HL-60/S4 treated with phorbol 12-myristate 13-acetate at 8.2 ng/mL for 4 days and 3 days (cell line): ENCODE data around the gene CCDC8.
"Not testable (repeated sequence)": the region's sequence is repeated elsewhere in the genome, so short reads cannot be mapped to it uniquely, and the experiment has no call there.

Experiments
- in situ Hi-C: fragments of 300-500 bp; cut with MboI; formaldehyde crosslinking; loops from 2 replicates; pipeline ENCODE4 v1.15.0; 2022; ENCODE audit warnings: low sequenced_read_pairs

The CCDC8 gene

GRCh38 chr19:46406976-46407375 lies 6.4 kb downstream of the CCDC8 start:
- in situ Hi-C loops, result loop anchor here (25.0 kb wide), 1 partner anchor 105 kb away; no protein-coding TSS in a partner anchor

- in situ Hi-C loops, result loop anchor here (25.0 kb wide), 1 partner anchor 107 kb away; no protein-coding TSS in a partner anchor
These were observed 8.5 kb downstream of the CCDC8 start for GRCh38 chr19:46404753-46405468.

- in situ Hi-C loops, result loop anchor here (25.0 kb wide), 1 partner anchor 108 kb away; no protein-coding TSS in a partner anchor
These were observed 9.2 kb downstream of the CCDC8 start for GRCh38 chr19:46404055-46404752.

GRCh38 chr19:46402725-46403124 lies 10.6 kb downstream of the CCDC8 start:
- in situ Hi-C loops, result loop anchor here (25.0 kb wide), 1 partner anchor 110 kb away; no protein-coding TSS in a partner anchor

GRCh38 chr19:46397801-46398479 lies 15.4 kb downstream of the CCDC8 start:
- in situ Hi-C loops, result not testable (repeated sequence)

- in situ Hi-C loops, result no loop called here
These were observed 19.0 kb downstream of the CCDC8 start for GRCh38 chr19:46394402-46394797.

GRCh38 chr19:46393456-46394401 lies 19.6 kb downstream of the CCDC8 start:
- in situ Hi-C loops, result no loop called here

GRCh38 chr19:46392837-46393236 lies 20.5 kb downstream of the CCDC8 start:
- in situ Hi-C loops, result no loop called here

- in situ Hi-C loops, result no loop called here
These were observed 21.0 kb downstream of the CCDC8 start for GRCh38 chr19:46392252-46392801.

- in situ Hi-C loops, result no loop called here
These were observed 21.8 kb downstream of the CCDC8 start for GRCh38 chr19:46391296-46392251.

GRCh38 chr19:46390866-46391265 lies 22.5 kb downstream of the CCDC8 start:
- in situ Hi-C loops, result no loop called here

GRCh38 chr19:46390121-46390858 lies 23.1 kb downstream of the CCDC8 start:
- in situ Hi-C loops, result no loop called here

- in situ Hi-C loops, result no loop called here
These were observed 24.9 kb downstream of the CCDC8 start for GRCh38 chr19:46388311-46389095.

- in situ Hi-C loops, result no loop called here
These were observed 25.6 kb downstream of the CCDC8 start for GRCh38 chr19:46387713-46388130.

- in situ Hi-C loops, result no loop called here
These were observed 26.2 kb downstream of the CCDC8 start for GRCh38 chr19:46386996-46387712.

GRCh38 chr19:46386151-46386550 lies 27.2 kb downstream of the CCDC8 start:
- in situ Hi-C loops, result no loop called here

- in situ Hi-C loops, result no loop called here
These were observed 27.7 kb downstream of the CCDC8 start for GRCh38 chr19:46385636-46386035.
